22Rv1 (cell line): ENCODE results near the gene BRD3.

ENCODE experiments used
- H3K27ac ChIP-seq: fragments of 450-650 bp; 2 replicates; pipeline ENCODE4 v1.5.1; 2017
- ZFX ChIP-seq: fragments of 450-650 bp; IDR thresholded peaks from 2 replicates; pipeline ENCODE4 v1.6.1; 2017; ENCODE audit warnings: antibody characterized with exemption, borderline replicate concordance
- TF ChIP-seq, protein P1 (sequence below): fragments of 450-650 bp; IDR thresholded peaks from 2 replicates; pipeline ENCODE4 v1.5.1; 2017; ENCODE audit warnings: mild to moderate bottlenecking

Gene BRD3

DNA sequence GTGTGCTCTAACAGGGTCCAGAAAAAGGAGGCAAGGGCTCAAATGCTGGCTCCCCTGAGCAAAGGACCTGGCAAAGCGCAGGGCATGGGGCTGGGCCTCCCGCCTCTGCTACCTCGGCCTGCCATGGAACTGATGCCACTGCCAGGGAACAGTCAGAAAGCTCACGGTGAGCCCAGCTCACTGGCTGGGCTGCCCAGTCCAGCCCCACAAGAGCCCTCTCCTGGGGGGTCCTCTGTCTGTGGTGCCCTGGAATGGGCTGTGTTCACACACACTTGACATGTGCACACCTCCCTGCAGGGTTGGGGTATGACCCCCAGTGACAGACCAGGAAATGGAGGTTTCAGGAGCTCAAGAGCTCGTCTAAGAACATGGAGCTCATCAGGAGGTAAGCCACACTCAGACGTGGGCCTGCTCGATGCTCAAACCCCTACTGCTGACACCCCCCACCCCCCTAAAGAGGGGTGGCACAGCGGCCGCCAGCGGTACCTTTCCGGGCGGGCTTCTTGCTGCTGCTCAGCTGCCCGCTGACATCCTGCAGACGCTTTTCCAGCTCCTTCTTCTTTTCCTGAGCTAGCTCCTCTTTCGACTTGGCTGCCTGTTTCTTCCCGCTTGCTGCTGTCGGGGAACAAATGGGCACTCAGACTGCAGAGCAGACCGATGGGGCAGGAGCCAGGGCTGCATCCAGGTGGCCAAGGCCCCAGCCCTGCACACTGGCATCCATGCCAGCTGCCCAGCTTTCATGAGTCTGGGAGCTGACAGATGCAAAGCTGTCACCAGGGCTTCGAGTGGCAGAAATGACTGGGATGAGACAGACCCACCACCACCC lies 33.4 kb downstream of the BRD3 start:
- TF ChIP-seq ZFX, result no peak
- TF ChIP-seq, protein P1, sequence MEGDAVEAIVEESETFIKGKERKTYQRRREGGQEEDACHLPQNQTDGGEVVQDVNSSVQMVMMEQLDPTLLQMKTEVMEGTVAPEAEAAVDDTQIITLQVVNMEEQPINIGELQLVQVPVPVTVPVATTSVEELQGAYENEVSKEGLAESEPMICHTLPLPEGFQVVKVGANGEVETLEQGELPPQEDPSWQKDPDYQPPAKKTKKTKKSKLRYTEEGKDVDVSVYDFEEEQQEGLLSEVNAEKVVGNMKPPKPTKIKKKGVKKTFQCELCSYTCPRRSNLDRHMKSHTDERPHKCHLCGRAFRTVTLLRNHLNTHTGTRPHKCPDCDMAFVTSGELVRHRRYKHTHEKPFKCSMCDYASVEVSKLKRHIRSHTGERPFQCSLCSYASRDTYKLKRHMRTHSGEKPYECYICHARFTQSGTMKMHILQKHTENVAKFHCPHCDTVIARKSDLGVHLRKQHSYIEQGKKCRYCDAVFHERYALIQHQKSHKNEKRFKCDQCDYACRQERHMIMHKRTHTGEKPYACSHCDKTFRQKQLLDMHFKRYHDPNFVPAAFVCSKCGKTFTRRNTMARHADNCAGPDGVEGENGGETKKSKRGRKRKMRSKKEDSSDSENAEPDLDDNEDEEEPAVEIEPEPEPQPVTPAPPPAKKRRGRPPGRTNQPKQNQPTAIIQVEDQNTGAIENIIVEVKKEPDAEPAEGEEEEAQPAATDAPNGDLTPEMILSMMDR, result no peak
- H3K27ac ChIP-seq, result no peak overlapping the region

DNA sequence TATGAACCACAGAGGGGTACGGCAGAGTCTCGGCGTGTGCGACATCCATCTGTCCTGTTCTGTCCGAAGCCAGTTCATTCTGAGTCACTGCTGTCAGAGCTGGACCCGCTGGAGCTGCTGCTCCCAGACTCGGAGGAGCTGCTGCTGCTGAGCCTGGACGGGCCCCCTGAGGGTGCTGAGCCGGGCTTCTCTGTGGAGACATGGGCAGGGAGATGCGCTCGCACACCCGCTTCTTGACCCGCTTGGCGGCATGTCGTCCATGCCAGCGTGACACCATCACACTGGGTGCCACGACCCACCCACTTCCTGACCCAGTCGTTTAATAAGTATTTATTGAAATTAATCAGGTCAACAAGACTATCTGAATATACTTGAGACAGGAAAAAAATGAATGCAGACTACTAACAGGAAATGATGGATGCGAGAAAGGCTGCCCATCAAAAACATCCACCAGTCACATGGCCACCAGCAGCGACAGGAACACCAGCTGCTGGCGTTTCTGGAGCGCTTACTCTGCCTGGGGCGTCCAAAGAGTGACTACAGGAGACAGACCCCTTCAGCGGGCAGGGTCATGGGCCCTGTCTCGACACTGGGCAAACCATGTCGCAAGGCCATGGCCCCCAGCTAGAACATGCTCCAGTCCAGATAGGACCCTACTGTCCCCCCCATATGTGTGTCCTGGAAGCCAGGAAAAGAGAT lies 34.2 kb downstream of the BRD3 start:
- no peak for TF ChIP-seq ZFX
- no peak overlapping the region for H3K27ac ChIP-seq

DNA sequence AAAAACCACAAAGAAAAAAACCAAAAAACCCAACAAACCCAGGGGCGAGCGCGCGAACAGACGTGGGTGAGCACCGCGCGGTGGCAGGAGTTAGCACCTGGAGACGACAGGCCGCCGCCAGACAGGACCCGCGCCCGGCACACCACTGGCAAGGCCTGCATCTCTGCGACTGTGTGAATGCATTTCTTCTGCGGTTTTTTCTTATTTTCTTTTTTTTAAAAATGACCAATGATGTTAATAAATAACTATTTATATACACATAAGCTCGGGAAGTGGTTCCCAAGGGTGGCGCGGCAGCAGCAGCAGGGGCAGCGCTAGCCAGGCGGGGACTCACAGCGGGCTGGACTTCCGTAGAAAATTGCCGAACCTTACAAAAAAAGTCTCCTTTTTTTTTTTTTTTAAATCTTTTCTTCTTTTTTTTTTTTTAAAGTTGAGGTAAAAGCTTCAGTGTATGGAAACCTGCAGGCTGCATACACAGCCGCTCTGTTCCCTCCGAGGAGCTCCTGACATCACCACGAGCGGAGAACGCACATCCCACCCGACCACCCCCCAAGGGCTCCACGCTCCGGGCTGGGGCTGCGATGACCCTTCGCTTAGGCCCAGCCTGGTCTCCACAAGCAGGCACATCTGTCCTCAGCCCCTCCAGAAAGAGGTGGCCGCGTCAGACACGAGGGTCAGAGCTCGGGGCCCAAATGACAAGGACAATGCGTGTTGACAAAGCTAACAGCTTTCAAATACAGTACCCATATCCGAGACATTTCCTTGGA lies 35.2 kb downstream of the BRD3 start:
- TF ChIP-seq ZFX, result no peak
- TF ChIP-seq, protein P1, result no peak
- H3K27ac ChIP-seq, result no peak overlapping the region

DNA sequence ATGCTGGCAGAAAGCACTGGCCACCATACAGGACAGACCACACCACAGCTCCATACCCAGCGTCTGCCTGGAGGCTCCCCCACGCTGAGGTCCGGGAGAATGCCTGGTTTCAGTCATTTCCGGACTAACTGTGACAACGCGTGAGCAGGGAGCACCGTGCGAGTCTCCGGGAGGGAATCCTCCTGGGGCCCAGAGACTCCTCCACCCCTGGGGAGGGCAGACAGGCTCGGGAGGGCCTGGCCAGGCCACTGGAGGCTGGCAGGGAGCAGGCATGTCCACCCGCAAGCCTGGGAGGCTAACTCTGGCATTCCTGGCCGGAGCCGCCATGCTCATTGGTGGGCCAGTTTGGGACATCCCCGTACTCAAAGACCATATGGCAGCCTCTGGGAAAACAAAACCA lies 36.0 kb downstream of the BRD3 start:
- no peak overlapping the region for H3K27ac ChIP-seq
- TF ChIP-seq, protein P1, result no peak
- no peak for TF ChIP-seq ZFX

DNA sequence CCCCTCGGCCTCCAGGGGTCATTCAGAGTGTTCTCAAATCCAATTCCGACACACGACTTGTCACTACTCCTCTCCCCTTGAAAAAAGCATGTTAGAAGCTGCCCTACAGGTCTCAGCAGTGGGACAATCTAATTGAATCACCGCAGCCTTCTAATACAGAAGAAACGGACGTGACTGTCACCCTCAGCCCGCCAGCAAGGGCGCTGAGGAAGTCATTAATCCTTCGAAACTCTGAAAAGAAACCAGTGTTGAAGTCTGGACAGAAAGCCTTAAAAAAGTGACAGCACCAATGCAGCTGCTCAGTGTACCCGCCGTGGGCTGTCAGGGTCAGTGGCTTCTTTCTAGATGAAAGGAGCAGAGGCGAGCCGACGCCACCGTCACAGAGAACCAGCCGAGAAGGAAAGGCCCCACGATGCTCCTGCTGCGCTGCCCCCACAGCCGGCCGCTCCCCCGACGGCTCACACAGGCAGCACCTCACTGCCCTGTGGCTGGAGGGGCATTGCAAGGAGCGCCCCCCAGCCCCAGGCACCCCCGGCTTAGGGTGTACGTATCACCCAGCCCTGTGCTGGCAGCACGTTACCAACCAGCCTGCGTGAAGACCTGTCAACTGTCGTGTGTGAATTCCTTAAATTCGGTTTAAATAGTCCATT lies 36.9 kb downstream of the BRD3 start:
- no peak overlapping the region for H3K27ac ChIP-seq
- TF ChIP-seq ZFX, result no peak
- TF ChIP-seq, protein P1, result no peak

DNA sequence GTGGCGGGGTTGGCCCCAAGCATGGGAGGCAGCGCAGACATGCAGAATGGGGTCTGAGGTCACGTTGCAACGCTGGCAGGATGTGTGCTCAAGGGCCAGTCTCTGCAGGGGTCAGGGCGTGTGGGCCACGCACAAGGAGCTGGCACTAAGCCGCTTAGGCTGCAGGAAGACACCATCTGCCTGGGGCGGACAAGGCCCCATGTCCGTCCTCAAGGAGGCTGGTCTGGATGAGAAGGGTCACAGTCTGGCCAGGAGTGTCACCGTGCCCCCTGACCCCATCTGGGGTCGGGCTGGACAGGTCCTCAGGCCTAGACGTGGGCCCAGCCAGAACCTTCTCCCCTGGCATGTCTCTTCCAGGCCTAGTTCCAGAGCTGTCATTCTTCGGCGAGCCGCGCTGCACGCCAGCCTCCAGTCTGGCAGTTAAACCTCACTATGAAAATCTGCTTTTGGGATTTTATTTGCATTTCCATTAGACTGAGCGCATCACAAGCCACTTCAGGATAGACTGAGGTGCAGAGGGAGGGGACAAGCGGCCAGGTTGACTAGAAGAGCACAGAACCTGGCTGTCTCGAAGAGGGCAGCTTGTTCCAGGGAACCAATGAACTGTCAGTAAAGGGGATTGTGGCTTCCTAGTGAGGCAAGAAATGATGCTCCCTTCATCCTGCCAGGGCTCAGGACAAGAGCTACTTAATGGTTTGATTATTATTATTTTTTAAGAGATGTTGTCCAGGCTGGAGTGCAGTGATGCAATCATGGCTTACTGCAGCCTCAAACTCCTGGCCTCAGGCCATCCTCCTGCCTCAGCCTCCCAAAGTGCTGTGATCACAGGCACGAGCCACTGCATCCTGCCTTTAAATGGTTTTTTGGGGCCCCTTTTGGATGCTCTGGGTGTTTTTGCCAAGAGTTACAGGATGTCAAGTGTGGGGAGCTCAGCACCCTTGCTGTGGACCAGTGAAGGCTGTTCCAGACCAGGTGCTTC lies 38.3 kb downstream of the BRD3 start:
- H3K27ac ChIP-seq, result no peak overlapping the region
- TF ChIP-seq, protein P1, result no peak
- no peak for TF ChIP-seq ZFX
